IMR-90 (cell line): ENCODE data around the gene OSBPL2. TPM values are rescaled to one million over a fixed set of nuclear protein-coding genes. Genes with fewer than 3 reads are reported as not detected.

Experiments
- ATAC-seq: fragments of 200-7000 bp; cut with Tn5 transposase; 2 replicates; pipeline ENCODE4 v1.9.1; 2020; ENCODE audit warnings: low read depth, mild to moderate bottlenecking, moderate library complexity
- BruUV-seq: library from RNA; stranded (reverse); fragments of 400-500 nt; replicated peaks from 2 replicates; lab custom pipeline; 2021; lab: Mats Ljungman, UMichigan
- CTCF ChIA-PET: fragments of 300-600 bp; formaldehyde crosslinking; extraction: SDS; loops from one replicate; lab custom pipeline; 2021; ENCODE audit warnings: antibody characterized with exemption; lab: Yijun Ruan, JAX
- POLR2A ChIA-PET: fragments of 300-600 bp; sonication (Branson Sonifier 250); formaldehyde crosslinking; loops from one replicate; lab custom pipeline; 2022; ENCODE audit warnings: antibody characterized with exemption; ENCODE audit not compliant: unreplicated experiment; lab: Charles Lee
- DNase-seq: peaks from one replicate; pipeline ENCODE4 v3.0.0; 2013
- H2AFZ ChIP-seq: replicated peaks from 2 replicates; pipeline ENCODE3; 2013; ENCODE audit warnings: low read length, mild to moderate bottlenecking; ENCODE audit not compliant: poor library complexity
- H2AK5ac ChIP-seq: 2 replicates; pipeline ENCODE4 v1.6.1; 2013; ENCODE audit warnings: low read depth, low read length, inconsistent platforms
- H2AK9ac ChIP-seq: replicated peaks from 2 replicates; pipeline ENCODE3; 2013; ENCODE audit warnings: mild to moderate bottlenecking, low read depth, low read length, moderate library complexity; ENCODE audit not compliant: poor library complexity
- H2BK120ac ChIP-seq: 2 replicates; pipeline ENCODE4 v1.6.1; 2013; ENCODE audit warnings: low read depth, low read length, inconsistent platforms
- H2BK15ac ChIP-seq: 3 replicates; pipeline ENCODE4 v1.6.1; 2013; ENCODE audit warnings: low read depth, low read length, inconsistent platforms
- H2BK20ac ChIP-seq: 2 replicates; pipeline ENCODE4 v1.6.1; 2013; ENCODE audit warnings: low read depth, mild to moderate bottlenecking, inconsistent platforms, low read length, moderate library complexity
- H2BK5ac ChIP-seq: 2 replicates; pipeline ENCODE4 v1.6.1; 2013; ENCODE audit warnings: mild to moderate bottlenecking, low read depth, low read length, inconsistent platforms; ENCODE audit not compliant: poor library complexity, severe bottlenecking
- H3K14ac ChIP-seq: replicated peaks from 2 replicates; pipeline ENCODE4 v1.6.1; 2013; ENCODE audit warnings: low read depth, low read length, inconsistent platforms
- H3K18ac ChIP-seq: 2 replicates; pipeline ENCODE4 v1.6.1; 2013; ENCODE audit warnings: low read depth, low read length, control low read depth
- H3K23ac ChIP-seq: 2 replicates; pipeline ENCODE4 v1.6.1; 2013; ENCODE audit warnings: low read depth, low read length, inconsistent platforms
- H3K27ac ChIP-seq: 2 replicates; pipeline ENCODE4 v1.5.1; 2013; ENCODE audit warnings: mild to moderate bottlenecking, control low read depth, low read length; ENCODE audit not compliant: insufficient read depth
- H3K27me3 ChIP-seq: 2 replicates; pipeline ENCODE4 v1.6.1; 2013; ENCODE audit warnings: low read length; ENCODE audit not compliant: control insufficient read depth, insufficient read depth
- H3K36me3 ChIP-seq: 2 replicates; pipeline ENCODE4 v1.6.1; 2013; ENCODE audit warnings: low read length, mixed read lengths; ENCODE audit not compliant: control insufficient read depth, insufficient read depth
- H3K4ac ChIP-seq: 2 replicates; pipeline ENCODE4 v1.6.1; 2013; ENCODE audit warnings: low read depth, low read length, inconsistent platforms
- H3K4me1 ChIP-seq: 2 replicates; pipeline ENCODE4 v1.6.1; 2013; ENCODE audit warnings: low read length, mixed read lengths; ENCODE audit not compliant: control insufficient read depth, insufficient read depth
- H3K4me2 ChIP-seq: 2 replicates; pipeline ENCODE4 v1.6.1; 2013; ENCODE audit warnings: low read depth, mild to moderate bottlenecking, control low read depth, low read length, moderate library complexity
- H3K4me3 ChIP-seq: 2 replicates; pipeline ENCODE4 v1.5.1; 2013; ENCODE audit warnings: low read depth, mild to moderate bottlenecking, control low read depth, low read length, moderate library complexity; ENCODE audit not compliant: insufficient read depth
- H3K56ac ChIP-seq: 2 replicates; pipeline ENCODE4 v1.6.1; 2013; ENCODE audit warnings: low read length, inconsistent platforms; ENCODE audit not compliant: insufficient read depth; ENCODE audit errors: extremely low read depth
- H3K79me1 ChIP-seq, 2 experiments: 2 replicates each; pipeline ENCODE4 v1.6.1; 2013; ENCODE audit warnings: low read length in 2 of 2, inconsistent platforms in 1 of 2, low read depth in 1 of 2
- H3K9ac ChIP-seq: 2 replicates; pipeline ENCODE4 v1.6.1; 2013; ENCODE audit warnings: low read depth, low read length, control low read depth
- H3K9me1 ChIP-seq: 2 replicates; pipeline ENCODE4 v1.6.1; 2013; ENCODE audit warnings: low read length, inconsistent platforms; ENCODE audit not compliant: insufficient read depth
- H3K9me3 ChIP-seq: 2 replicates; pipeline ENCODE4 v1.6.1; 2013; ENCODE audit warnings: low read length; ENCODE audit not compliant: control insufficient read depth, insufficient read depth
- H4K20me1 ChIP-seq: 2 replicates; pipeline ENCODE4 v1.6.1; 2013; ENCODE audit warnings: low read length, inconsistent platforms; ENCODE audit not compliant: insufficient read depth
- H4K5ac ChIP-seq: 2 replicates; pipeline ENCODE4 v1.6.1; 2013; ENCODE audit warnings: mild to moderate bottlenecking, low read depth, low read length, control low read depth
- H4K8ac ChIP-seq, 2 experiments: 2 replicates each; pipeline ENCODE4 v1.6.1; 2013; ENCODE audit warnings: low read depth in 2 of 2, low read length in 2 of 2, control low read depth in 1 of 2, inconsistent platforms in 1 of 2
- H4K91ac ChIP-seq: 2 replicates; pipeline ENCODE4 v1.6.1; 2013; ENCODE audit warnings: low read depth, low read length, inconsistent platforms; ENCODE audit not compliant: insufficient read depth
- BHLHE40 ChIP-seq: fragments of 150-350 bp; IDR thresholded peaks from 2 replicates; pipeline ENCODE4 v1.6.1; 2016; ENCODE audit warnings: mild to moderate bottlenecking, low read depth, low read length
- CEBPB ChIP-seq: IDR thresholded peaks from 2 replicates; pipeline ENCODE4 v1.6.1; 2012; ENCODE audit warnings: low read depth, low read length, improper control_type of control experiment
- CHD1 ChIP-seq: IDR thresholded peaks from 2 replicates; pipeline ENCODE4 v1.6.1; 2012; ENCODE audit warnings: low read depth, low read length, improper control_type of control experiment
- FOS ChIP-seq: fragments of 150-350 bp; IDR thresholded peaks from 2 replicates; pipeline ENCODE4 v1.6.1; 2016; ENCODE audit warnings: low read depth, low read length
- MXI1 ChIP-seq: IDR thresholded peaks from 2 replicates; pipeline ENCODE4 v1.6.1; 2012; ENCODE audit warnings: low read depth, mild to moderate bottlenecking, low read length, moderate library complexity, borderline replicate concordance
- NFE2L2 ChIP-seq: fragments of 150-350 bp; IDR thresholded peaks from 2 replicates; pipeline ENCODE4 v1.6.1; 2016; ENCODE audit warnings: low read depth, mild to moderate bottlenecking, low read length
- POLR2A ChIP-seq: IDR thresholded peaks from 2 replicates; pipeline ENCODE4 v1.6.1; 2012; ENCODE audit warnings: mild to moderate bottlenecking, low read depth, low read length
- RAD21 ChIP-seq: IDR thresholded peaks from 2 replicates; pipeline ENCODE4 v1.6.1; 2012; ENCODE audit warnings: low read length, improper control_type of control experiment
- RCOR1 ChIP-seq: IDR thresholded peaks from 2 replicates; pipeline ENCODE4 v1.6.1; 2012; ENCODE audit warnings: mild to moderate bottlenecking, low read length, improper control_type of control experiment; ENCODE audit not compliant: insufficient replicate concordance
- SMC3 ChIP-seq: fragments of 150-350 bp; IDR thresholded peaks from 2 replicates; pipeline ENCODE4 v1.6.1; 2016; ENCODE audit warnings: low read depth, mild to moderate bottlenecking, antibody characterized with exemption, low read length, moderate library complexity
- USF2 ChIP-seq: fragments of 150-350 bp; IDR thresholded peaks from 2 replicates; pipeline ENCODE4 v1.6.1; 2017; ENCODE audit warnings: mild to moderate bottlenecking, antibody characterized with exemption, low read length, low read depth
- WGBS, 2 experiments: methylation state at CpG; one replicate each; pipeline versions ENCODE4 v1.1.5 to v1.1.7; 2013; ENCODE audit warnings: missing lambda C conversion rate in 2 of 2; ENCODE audit not compliant: insufficient read length in 1 of 2; ENCODE audit errors: extremely low coverage in 2 of 2; 5-methylcytosine and 5-hydroxymethylcytosine counted together
- dilution Hi-C: fragments of 300-500 bp; cut with HindIII; formaldehyde crosslinking; loops from one replicate; pipeline ENCODE4 v1.14.3; 2018; ENCODE audit warnings: low sequenced_read_pairs; ENCODE audit not compliant: unreplicated experiment
- in situ Hi-C: fragments of 300-500 bp; cut with MboI; formaldehyde crosslinking; loops from 3 replicates; pipeline ENCODE4 v1.14.3; 2019; ENCODE audit warnings: low sequenced_read_pairs, inconsistent platforms, mixed read lengths
- intact Hi-C: fragments of 100-400 bp; cut with micrococcal nuclease; formaldehyde crosslinking; loops from 2 replicates; pipeline ENCODE4 v1.10.0; 2022
- polyA plus RNA-seq, 3 experiments: library from polyadenylated mRNA; depleted of rRNA; stranded (reverse); fragments of >200 nt; gene quantifications; 2 replicates each; pipeline ENCODE4 v1.2.3, GENCODE V29; 2012; ENCODE audit warnings: low replicate concordance in 1 of 3
- total RNA-seq: library from RNA; depleted of rRNA; stranded (reverse); fragments of >200 nt; gene quantifications from 2 replicates; pipeline ENCODE4 v1.2.3, GENCODE V29; 2012
- TF ChIP-seq, protein P1 (sequence below): fragments of 150-350 bp; IDR thresholded peaks from 2 replicates; pipeline ENCODE4 v1.6.1; 2016; ENCODE audit warnings: low read depth, mild to moderate bottlenecking, low read length, moderate library complexity, borderline replicate concordance

Gene OSBPL2
- total and polyA plus RNA-seq, 2 of the 4 experiments (the other 2 are of a cell fraction) = 19.3 to 27.6 TPM

DNA sequence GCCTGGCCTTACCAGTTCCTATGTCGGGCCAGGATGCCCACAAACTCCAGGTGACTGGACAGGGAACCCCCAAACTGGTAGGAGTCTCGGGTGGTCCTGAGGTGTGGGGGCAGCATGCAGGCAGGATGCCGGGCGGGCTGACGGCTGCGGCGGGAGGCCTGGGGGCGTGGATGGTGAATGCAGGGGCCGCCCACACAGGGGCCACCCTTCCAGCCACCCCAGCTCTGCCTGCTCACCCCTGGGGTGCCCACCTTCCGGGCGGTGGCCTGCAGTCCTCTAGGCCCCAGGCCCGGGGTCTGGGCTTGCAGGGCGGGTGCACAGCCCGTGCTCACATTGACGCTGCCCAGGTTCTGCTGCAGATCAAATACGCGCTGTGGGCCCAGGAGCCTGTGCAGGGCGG lies 72.8 kb downstream of the OSBPL2 start:
- Histone ChIP-seq H3K9me3 (no peaks in the 10 kb centered on the region), H3K27me3 (no peaks in the 10 kb centered on the region), H3K4me2 (no peak overlapping the region), H3K4ac (no peak overlapping the region), H3K4me1 (no peaks in the 10 kb centered on the region), H2AFZ (no peak overlapping the region), H3K23ac (no peak overlapping the region), H2BK120ac (no peak overlapping the region), H2BK20ac (no peak overlapping the region), H2BK15ac (no peak overlapping the region), H4K5ac (no peak overlapping the region), H3K18ac (no peak overlapping the region), H2BK5ac (no peak overlapping the region), H4K8ac (no peak overlapping the region), H3K14ac (no peak overlapping the region), H3K4me3 (no peak overlapping the region), H3K27ac (no peak overlapping the region), H3K9me1 (no peaks in the 10 kb centered on the region), H3K36me3 (peaks cover 63% of the 10 kb centered on the region), H3K9ac (no peak overlapping the region), H2AK9ac (no peak overlapping the region), H4K91ac (no peak overlapping the region), H4K20me1 (peaks cover 11% of the 10 kb centered on the region), H3K79me1 (peaks cover 0 to 3% of the 10 kb centered on the region in 2 experiments; a peak in 1 of 4 replicates), H3K56ac (no peak overlapping the region), H2AK5ac (no peak overlapping the region)
- ChIA-PET CTCF (no interaction called here), POLR2A (no interaction called here)
- ATAC-seq (no peak), DNase-seq (no peak)
- no peak for TF ChIP-seq FOS
- TF ChIP-seq POLR2A = no peak
- TF ChIP-seq MXI1 = no peak
- TF ChIP-seq, protein P1, sequence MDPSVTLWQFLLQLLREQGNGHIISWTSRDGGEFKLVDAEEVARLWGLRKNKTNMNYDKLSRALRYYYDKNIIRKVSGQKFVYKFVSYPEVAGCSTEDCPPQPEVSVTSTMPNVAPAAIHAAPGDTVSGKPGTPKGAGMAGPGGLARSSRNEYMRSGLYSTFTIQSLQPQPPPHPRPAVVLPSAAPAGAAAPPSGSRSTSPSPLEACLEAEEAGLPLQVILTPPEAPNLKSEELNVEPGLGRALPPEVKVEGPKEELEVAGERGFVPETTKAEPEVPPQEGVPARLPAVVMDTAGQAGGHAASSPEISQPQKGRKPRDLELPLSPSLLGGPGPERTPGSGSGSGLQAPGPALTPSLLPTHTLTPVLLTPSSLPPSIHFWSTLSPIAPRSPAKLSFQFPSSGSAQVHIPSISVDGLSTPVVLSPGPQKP = no peak
- TF ChIP-seq USF2 = no peak
- no peak for TF ChIP-seq RCOR1
- no peak for TF ChIP-seq BHLHE40
- no peak for TF ChIP-seq CHD1
- TF ChIP-seq CEBPB = no peak
- no peak for TF ChIP-seq NFE2L2
- no peak for TF ChIP-seq SMC3
- TF ChIP-seq RAD21 = no peak
- 100% methylated on average over 7 of the region's 18 CpGs; no CpG with 5 or more reads in 1 of the 2 experiments for WGBS, 2 experiments
- dilution Hi-C loops (no loop called here), intact Hi-C loops (no loop called here), in situ Hi-C loops (no loop called here)
- no TSS peak for BruUV-seq
